ENCODE data around the gene GAST.

DNA sequence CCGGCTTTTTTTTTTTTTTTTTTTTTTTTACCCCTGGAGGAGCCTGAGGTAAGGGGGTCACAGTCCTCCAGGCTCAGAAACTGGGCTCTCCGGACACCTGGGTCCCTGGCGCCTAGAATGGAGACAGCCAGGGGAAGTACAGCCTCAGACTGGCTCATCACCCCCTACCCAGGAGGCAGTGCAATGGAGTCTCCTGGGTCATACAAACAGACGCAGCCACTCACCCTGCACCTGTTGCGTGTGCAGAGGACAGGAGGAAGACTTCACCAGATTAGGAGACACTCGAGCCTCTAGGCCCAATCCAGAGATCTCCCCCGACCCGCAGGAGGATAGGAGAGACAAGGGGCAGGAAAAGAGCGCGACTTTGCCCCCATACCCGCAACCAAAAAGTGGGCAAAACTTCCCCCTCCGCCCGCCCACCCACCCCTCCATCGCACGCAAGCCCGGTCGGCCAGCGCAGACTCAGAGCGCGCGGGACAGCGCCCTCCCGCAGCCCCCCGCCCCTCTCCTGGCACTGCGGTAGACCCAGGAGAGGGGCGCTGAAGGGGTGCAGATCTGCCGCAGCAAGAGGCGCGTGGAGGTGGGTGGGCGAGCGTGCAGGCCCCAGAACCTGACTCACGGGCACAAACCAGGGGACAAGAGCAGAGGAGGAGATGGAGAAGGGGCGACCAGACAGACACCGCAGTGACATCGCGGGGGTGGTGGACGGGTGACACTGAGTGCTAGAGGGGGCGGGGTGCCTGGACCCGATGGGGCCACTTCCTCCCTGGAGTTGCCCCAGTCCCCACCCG is 21.4 kb downstream of the GAST start:
- TF ChIP-seq, protein P1, sequence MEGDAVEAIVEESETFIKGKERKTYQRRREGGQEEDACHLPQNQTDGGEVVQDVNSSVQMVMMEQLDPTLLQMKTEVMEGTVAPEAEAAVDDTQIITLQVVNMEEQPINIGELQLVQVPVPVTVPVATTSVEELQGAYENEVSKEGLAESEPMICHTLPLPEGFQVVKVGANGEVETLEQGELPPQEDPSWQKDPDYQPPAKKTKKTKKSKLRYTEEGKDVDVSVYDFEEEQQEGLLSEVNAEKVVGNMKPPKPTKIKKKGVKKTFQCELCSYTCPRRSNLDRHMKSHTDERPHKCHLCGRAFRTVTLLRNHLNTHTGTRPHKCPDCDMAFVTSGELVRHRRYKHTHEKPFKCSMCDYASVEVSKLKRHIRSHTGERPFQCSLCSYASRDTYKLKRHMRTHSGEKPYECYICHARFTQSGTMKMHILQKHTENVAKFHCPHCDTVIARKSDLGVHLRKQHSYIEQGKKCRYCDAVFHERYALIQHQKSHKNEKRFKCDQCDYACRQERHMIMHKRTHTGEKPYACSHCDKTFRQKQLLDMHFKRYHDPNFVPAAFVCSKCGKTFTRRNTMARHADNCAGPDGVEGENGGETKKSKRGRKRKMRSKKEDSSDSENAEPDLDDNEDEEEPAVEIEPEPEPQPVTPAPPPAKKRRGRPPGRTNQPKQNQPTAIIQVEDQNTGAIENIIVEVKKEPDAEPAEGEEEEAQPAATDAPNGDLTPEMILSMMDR (IDR thresholded peaks at IDR 0.05), result no peak
- TF ChIP-seq POLR2A (IDR thresholded peaks at IDR 0.05) (no peak), POLR2AphosphoS5 (IDR thresholded peaks at IDR 0.05) (no peak)

Data from transverse colon (tissue), 4 donors.